Suprapubic skin (tissue), 4 donors: Measurements from ENCODE around the gene ESR2.

Experiments
- CTCF ChIP-seq, 2 donors: fragments of 200-600 bp in 1 of 2; fragments of 450-650 bp in 1 of 2; sonication (generic) in 1 of 2; IDR thresholded peaks; one replicate each; pipeline ENCODE4 v1.5.1; 2016 to 2019; ENCODE audit warnings: antibody characterized with exemption in 2 of 2, mild to moderate bottlenecking in 1 of 2, moderate library complexity in 1 of 2
- EP300 ChIP-seq: sonication (generic); formaldehyde crosslinking; IDR thresholded peaks from one replicate; pipeline ENCODE4 v1.6.1; 2017; ENCODE audit warnings: antibody characterized with exemption
- POLR2A ChIP-seq, 2 donors: fragments of 450-650 bp; IDR thresholded peaks; one replicate each; pipeline ENCODE4 v1.6.1; 2017; ENCODE audit warnings: antibody characterized with exemption in 2 of 2, mild to moderate bottlenecking in 2 of 2, moderate library complexity in 2 of 2
- POLR2AphosphoS5 ChIP-seq, 3 donors: sonication (generic); formaldehyde crosslinking; IDR thresholded peaks; one replicate each; pipeline ENCODE4 v1.6.1; 2017; ENCODE audit warnings: antibody characterized with exemption in 3 of 3

- TF ChIP-seq POLR2A (IDR thresholded peaks at IDR 0.05) (no peak), CTCF (IDR thresholded peaks at IDR 0.05) (no peak), EP300 (no peak), POLR2AphosphoS5 (IDR thresholded peaks at IDR 0.05) (no peak)
These were observed 32.3 kb upstream of the ESR2 start for GRCh38 chr14:64326502-64326901.
